CD14-positive monocyte (primary cell): ENCODE results near the gene CMSS1. TPM values are rescaled to one million over a fixed set of nuclear protein-coding genes. Genes with fewer than 3 reads are reported as not detected.

ENCODE experiments used
- DNase-seq, 3 donors: peaks; one replicate each; pipeline ENCODE4 v3.0.0-alpha.2; 2011 to 2022
- H2AFZ ChIP-seq: 2 replicates; pipeline ENCODE4 v1.6.0; 2012; ENCODE audit warnings: mild to moderate bottlenecking, low read depth, low read length, inconsistent platforms; ENCODE audit not compliant: insufficient read depth, poor library complexity, severe bottlenecking
- H3K27ac ChIP-seq, 2 donors: 1 replicate in 1 of 2; 2 replicates in 1 of 2; pipeline ENCODE4 v1.5.1; 2012 to 2013; ENCODE audit warnings: low read length in 2 of 2, control low read depth in 1 of 2, inconsistent platforms in 1 of 2, low read depth in 1 of 2, mild to moderate bottlenecking in 1 of 2
- H3K27me3 ChIP-seq, 2 donors: one replicate each; pipeline versions ENCODE4 v1.6.0 to v1.6.1; 2011 to 2013; ENCODE audit warnings: low read length in 2 of 2; ENCODE audit not compliant: control insufficient read depth in 2 of 2, insufficient read depth in 2 of 2
- H3K36me3 ChIP-seq, 2 donors: replicated peaks in 1 of 2; 1 replicate in 1 of 2; 2 replicates in 1 of 2; pipeline versions ENCODE4 v1.5.1 to v1.6.1; 2012 to 2013; ENCODE audit warnings: low read length in 2 of 2, control low read depth in 1 of 2, inconsistent platforms in 1 of 2, mild to moderate bottlenecking in 1 of 2; ENCODE audit not compliant: insufficient read depth in 2 of 2, control insufficient read depth in 1 of 2
- H3K4me1 ChIP-seq, 2 donors: 1 replicate in 1 of 2; 2 replicates in 1 of 2; pipeline versions ENCODE4 v1.5.1 to v1.6.1; 2012 to 2013; ENCODE audit warnings: low read length in 2 of 2, control low read depth in 1 of 2, inconsistent platforms in 1 of 2, mild to moderate bottlenecking in 1 of 2, moderate library complexity in 1 of 2; ENCODE audit not compliant: insufficient read depth in 2 of 2, control insufficient read depth in 1 of 2
- H3K4me2 ChIP-seq: replicated peaks from 2 replicates; pipeline ENCODE3; 2012; ENCODE audit warnings: low read length, moderate library complexity, mild to moderate bottlenecking; ENCODE audit not compliant: poor library complexity, severe bottlenecking; ENCODE audit errors: extremely low read depth
- H3K4me3 ChIP-seq, 3 experiments: fragments of 200-600 bp in 1 of 3; sonication (generic) in 1 of 3; replicated peaks in 1 of 3; 1 replicate in 2 of 3; 2 replicates in 1 of 3; pipeline ENCODE4 v1.5.1; 2011 to 2013; ENCODE audit warnings: low read length in 3 of 3, mild to moderate bottlenecking in 3 of 3, control low read depth in 2 of 3, low read depth in 2 of 3, inconsistent platforms in 1 of 3, moderate library complexity in 1 of 3
- H3K79me2 ChIP-seq: 2 replicates; pipeline ENCODE4 v1.6.0; 2012; ENCODE audit warnings: mild to moderate bottlenecking, control low read depth, inconsistent platforms, low read length, moderate library complexity; ENCODE audit not compliant: insufficient read depth
- H3K9ac ChIP-seq: 2 replicates; pipeline ENCODE4 v1.6.0; 2017; ENCODE audit warnings: low read length, mild to moderate bottlenecking; ENCODE audit not compliant: insufficient read depth, poor library complexity, severe bottlenecking
- H3K9me3 ChIP-seq, 2 donors: replicated peaks in 1 of 2; 1 replicate in 1 of 2; 2 replicates in 1 of 2; pipeline versions ENCODE4 v1.5.1 to v1.6.1; 2012 to 2013; ENCODE audit warnings: low read length in 2 of 2, control low read depth in 1 of 2; ENCODE audit not compliant: control insufficient read depth in 1 of 2, insufficient read depth in 1 of 2
- H4K20me1 ChIP-seq: 2 replicates; pipeline ENCODE4 v1.6.0; 2012; ENCODE audit warnings: mild to moderate bottlenecking, low read length, control low read depth, moderate library complexity; ENCODE audit not compliant: insufficient read depth
- H3K27ac Mint-ChIP-seq, 7 donors: one replicate each; pipeline ENCODE4 v1.8.0; 2020; ENCODE audit warnings: mild to moderate bottlenecking in 7 of 7, mixed read lengths in 7 of 7, moderate library complexity in 6 of 7, inconsistent platforms in 2 of 7
- H3K27me3 Mint-ChIP-seq, 3 donors: one replicate each; pipeline ENCODE4 v1.8.0; 2021 to 2022; ENCODE audit warnings: low read depth in 3 of 3, mild to moderate bottlenecking in 3 of 3, mixed read lengths in 3 of 3, moderate library complexity in 3 of 3, inconsistent platforms in 1 of 3
- H3K36me3 Mint-ChIP-seq, 2 donors: one replicate each; pipeline ENCODE4 v1.8.0; 2020; ENCODE audit warnings: mixed read lengths in 2 of 2, inconsistent platforms in 1 of 2, mild to moderate bottlenecking in 1 of 2
- H3K4me1 Mint-ChIP-seq: one replicate; pipeline ENCODE4 v1.8.0; 2020; ENCODE audit warnings: mild to moderate bottlenecking, mixed read lengths
- H3K4me3 Mint-ChIP-seq, 2 donors: one replicate each; pipeline ENCODE4 v1.8.0; 2020; ENCODE audit warnings: mild to moderate bottlenecking in 2 of 2, mixed read lengths in 2 of 2, moderate library complexity in 1 of 2
- H3K9me3 Mint-ChIP-seq, 7 donors: one replicate each; pipeline ENCODE4 v1.8.0; 2020 to 2022; ENCODE audit warnings: mixed read lengths in 7 of 7, mild to moderate bottlenecking in 6 of 7, moderate library complexity in 6 of 7, inconsistent platforms in 2 of 7
- WGBS: methylation state at CpG from one replicate; pipeline ENCODE4 v1.1.5; 2013; ENCODE audit warnings: missing lambda C conversion rate; ENCODE audit not compliant: insufficient coverage; 5-methylcytosine and 5-hydroxymethylcytosine counted together
- intact Hi-C, 2 donors: fragments of 100-400 bp; cut with micrococcal nuclease; formaldehyde crosslinking; loops; one replicate each; pipeline versions ENCODE4 v1.15.0 to v1.15.1; 2023
- polyA plus RNA-seq, 3 donors: library from polyadenylated mRNA; depleted of rRNA in 1 of 3; unstranded in 2 of 3; stranded (reverse) in 1 of 3; fragments of 300-500 nt in 2 of 3; fragments of >200 nt in 1 of 3; fragmentation: Illumina TruSeq in 2 of 3; gene quantifications; 1 replicate in 2 of 3; 2 replicates in 1 of 3; pipeline ENCODE4 v1.2.3, GENCODE V29; 2012 to 2021
- TF ChIP-seq, protein P1 (sequence below): fragments of 200-600 bp; IDR thresholded peaks from one replicate; pipeline ENCODE4 v1.8.0; 2022; ENCODE audit warnings: antibody characterized with exemption, mild to moderate bottlenecking

The CMSS1 gene
- polyA plus RNA-seq, 3 donors, result 1.1 to 3.6 (median 2.2) TPM

DNA sequence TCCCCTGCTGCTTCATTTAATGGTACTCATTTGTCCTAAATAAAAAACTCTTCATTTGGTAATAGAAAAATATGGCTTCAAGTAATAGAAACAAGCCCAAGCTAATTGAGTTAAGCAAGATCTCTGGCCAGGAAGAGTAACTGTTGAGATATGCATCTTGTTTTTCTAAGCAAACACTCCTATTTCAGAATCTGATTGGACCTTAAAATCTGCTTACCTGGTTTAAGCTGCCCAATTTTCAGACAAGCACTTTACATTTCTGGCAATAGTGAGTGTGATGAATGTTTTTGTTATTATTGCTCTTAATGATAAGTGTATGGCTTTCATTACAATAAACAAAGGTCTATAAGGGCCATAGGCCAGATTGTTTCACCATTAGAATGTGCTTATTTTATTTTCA, 86.2 kb downstream of the CMSS1 start:
- Histone ChIP-seq H3K4me1 (peaks cover 17 to 27% of the 10 kb centered on the region in 2 donors), H3K9ac (no peak overlapping the region), H2AFZ (no peak overlapping the region), H3K27ac (no peak overlapping the region), H3K4me3 (no peak overlapping the region), H3K4me2 (no peak overlapping the region), H3K36me3 (no peaks in the 10 kb centered on the region), H4K20me1 (no peaks in the 10 kb centered on the region), H3K9me3 (no peaks in the 10 kb centered on the region), H3K79me2 (no peaks in the 10 kb centered on the region), H3K27me3 (no peaks in the 10 kb centered on the region)
- no peak overlapping the region for H3K27ac Mint-ChIP-seq
- H3K36me3 Mint-ChIP-seq, result no peaks in the 10 kb centered on the region
- H3K4me1 Mint-ChIP-seq, result peaks cover 25% of the 10 kb centered on the region
- intact Hi-C loops, result no loop called here
- DNase-seq, result no peak
- peaks cover 0 to 2% (median 0%) of the 10 kb centered on the region in 3 donors for H3K27me3 Mint-ChIP-seq
- TF ChIP-seq, protein P1, sequence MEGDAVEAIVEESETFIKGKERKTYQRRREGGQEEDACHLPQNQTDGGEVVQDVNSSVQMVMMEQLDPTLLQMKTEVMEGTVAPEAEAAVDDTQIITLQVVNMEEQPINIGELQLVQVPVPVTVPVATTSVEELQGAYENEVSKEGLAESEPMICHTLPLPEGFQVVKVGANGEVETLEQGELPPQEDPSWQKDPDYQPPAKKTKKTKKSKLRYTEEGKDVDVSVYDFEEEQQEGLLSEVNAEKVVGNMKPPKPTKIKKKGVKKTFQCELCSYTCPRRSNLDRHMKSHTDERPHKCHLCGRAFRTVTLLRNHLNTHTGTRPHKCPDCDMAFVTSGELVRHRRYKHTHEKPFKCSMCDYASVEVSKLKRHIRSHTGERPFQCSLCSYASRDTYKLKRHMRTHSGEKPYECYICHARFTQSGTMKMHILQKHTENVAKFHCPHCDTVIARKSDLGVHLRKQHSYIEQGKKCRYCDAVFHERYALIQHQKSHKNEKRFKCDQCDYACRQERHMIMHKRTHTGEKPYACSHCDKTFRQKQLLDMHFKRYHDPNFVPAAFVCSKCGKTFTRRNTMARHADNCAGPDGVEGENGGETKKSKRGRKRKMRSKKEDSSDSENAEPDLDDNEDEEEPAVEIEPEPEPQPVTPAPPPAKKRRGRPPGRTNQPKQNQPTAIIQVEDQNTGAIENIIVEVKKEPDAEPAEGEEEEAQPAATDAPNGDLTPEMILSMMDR, result no peak
- no peaks in the 10 kb centered on the region for H3K9me3 Mint-ChIP-seq
- no peak overlapping the region for H3K4me3 Mint-ChIP-seq

DNA sequence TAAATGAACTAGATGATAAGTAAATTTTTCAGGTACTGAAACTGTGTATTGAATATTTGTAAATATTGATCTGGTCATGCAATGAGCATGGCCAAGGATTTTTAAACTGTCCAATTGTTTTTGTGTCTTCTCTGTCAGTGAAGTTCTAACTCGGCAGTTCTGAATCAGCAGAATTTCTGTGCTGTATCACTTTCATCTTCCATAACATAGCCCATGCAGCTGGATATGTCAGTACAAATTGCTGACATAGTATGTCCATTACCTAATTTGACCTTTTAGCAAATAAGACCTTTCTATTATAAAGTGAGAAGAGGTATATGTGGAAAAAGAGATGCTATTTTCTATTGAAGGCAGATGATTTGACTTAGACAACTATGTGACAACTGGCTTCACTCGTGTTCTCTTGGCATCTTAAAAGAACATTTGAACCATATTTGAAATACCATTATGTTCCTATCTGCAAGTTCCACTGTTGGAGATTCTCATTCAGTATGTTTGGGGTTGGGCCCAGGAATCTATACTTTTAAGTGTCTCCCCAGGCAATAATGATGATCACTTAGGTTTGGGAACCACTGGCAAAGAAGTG, 90.4 kb downstream of the CMSS1 start:
- Histone ChIP-seq H3K4me2 (no peak overlapping the region), H3K9ac (no peak overlapping the region), H4K20me1 (no peaks in the 10 kb centered on the region), H3K9me3 (no peaks in the 10 kb centered on the region), H2AFZ (no peak overlapping the region), H3K79me2 (no peaks in the 10 kb centered on the region), H3K27me3 (no peaks in the 10 kb centered on the region), H3K4me3 (no peak overlapping the region), H3K4me1 (no peaks in the 10 kb centered on the region), H3K36me3 (no peaks in the 10 kb centered on the region), H3K27ac (no peak overlapping the region)
- H3K27me3 Mint-ChIP-seq, result peaks cover 0 to 2% (median 0%) of the 10 kb centered on the region in 3 donors
- H3K36me3 Mint-ChIP-seq, result no peaks in the 10 kb centered on the region
- intact Hi-C loops, result loop anchor here in 1 of 2 donors (5.0 kb wide), 1 partner anchor 1664 kb away; the partner anchor contains the start of gene PCNP
- DNase-seq, result no peak
- TF ChIP-seq, protein P1, result no peak
- H3K27ac Mint-ChIP-seq, result no peak overlapping the region
- no peak overlapping the region for H3K4me3 Mint-ChIP-seq
- WGBS, result no CpG with 5 or more reads among the region's 2 CpGs
- H3K9me3 Mint-ChIP-seq, result no peaks in the 10 kb centered on the region
- H3K4me1 Mint-ChIP-seq, result peaks cover 4% of the 10 kb centered on the region
